ENCODE results near the gene SEMA4A.
"Not testable (repeated sequence)": the region's sequence is repeated elsewhere in the genome, so short reads cannot be mapped to it uniquely, and the experiment has no call there.

Gene SEMA4A

DNA sequence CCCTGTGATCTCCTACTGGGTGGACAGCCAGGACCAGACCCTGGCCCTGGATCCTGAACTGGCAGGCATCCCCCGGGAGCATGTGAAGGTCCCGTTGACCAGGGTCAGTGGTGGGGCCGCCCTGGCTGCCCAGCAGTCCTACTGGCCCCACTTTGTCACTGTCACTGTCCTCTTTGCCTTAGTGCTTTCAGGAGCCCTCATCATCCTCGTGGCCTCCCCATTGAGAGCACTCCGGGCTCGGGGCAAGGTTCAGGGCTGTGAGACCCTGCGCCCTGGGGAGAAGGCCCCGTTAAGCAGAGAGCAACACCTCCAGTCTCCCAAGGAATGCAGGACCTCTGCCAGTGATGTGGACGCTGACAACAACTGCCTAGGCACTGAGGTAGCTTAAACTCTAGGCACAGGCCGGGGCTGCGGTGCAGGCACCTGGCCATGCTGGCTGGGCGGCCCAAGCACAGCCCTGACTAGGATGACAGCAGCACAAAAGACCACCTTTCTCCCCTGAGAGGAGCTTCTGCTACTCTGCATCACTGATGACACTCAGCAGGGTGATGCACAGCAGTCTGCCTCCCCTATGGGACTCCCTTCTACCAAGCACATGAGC lies 23.3 kb downstream of the SEMA4A start:
- Histone ChIP-seq H4K20me1 (ENCODE audit: insufficient read depth, low read length, poor library complexity, severe bottlenecking) (no peaks in the 10 kb centered on the region), H3K36me3 (ENCODE audit: insufficient read depth, low read length) (no peaks in the 10 kb centered on the region), H3K4me3 (ENCODE audit: low read length, poor library complexity, severe bottlenecking) (no peak overlapping the region), H3F3A (ENCODE audit: low read depth) (no peaks in the 10 kb centered on the region), H3K9me3 (ENCODE audit: insufficient read depth, low read depth, low read length) (no peaks in the 10 kb centered on the region), H3K79me2 (ENCODE audit: insufficient read depth, low read length) (no peaks in the 10 kb centered on the region), H3K9ac (ENCODE audit: low read depth, low read length, poor library complexity, severe bottlenecking) (no peak overlapping the region), H2AFZ (ENCODE audit: low read length) (no peak overlapping the region), H3K27me3 (ENCODE audit: insufficient read depth, low read length, poor library complexity, severe bottlenecking) (no peaks in the 10 kb centered on the region), H3K4me2 (ENCODE audit: low read depth, low read length, poor library complexity, severe bottlenecking) (no peak overlapping the region), H3K4me1 (ENCODE audit: insufficient read depth, low read length, poor library complexity, severe bottlenecking) (peaks cover 12% of the 10 kb centered on the region), H3K9me2 (replicated peaks; ENCODE audit: low read depth, low read length) (no peaks in the 10 kb centered on the region)
- no peak for TF ChIP-seq EZH2phosphoT487 (IDR thresholded peaks at IDR 0.05; ENCODE audit: borderline replicate concordance)
- TF ChIP-seq CTCF (conservative IDR thresholded peaks at IDR 0.05; ENCODE audit: low read length) = no peak

DNA sequence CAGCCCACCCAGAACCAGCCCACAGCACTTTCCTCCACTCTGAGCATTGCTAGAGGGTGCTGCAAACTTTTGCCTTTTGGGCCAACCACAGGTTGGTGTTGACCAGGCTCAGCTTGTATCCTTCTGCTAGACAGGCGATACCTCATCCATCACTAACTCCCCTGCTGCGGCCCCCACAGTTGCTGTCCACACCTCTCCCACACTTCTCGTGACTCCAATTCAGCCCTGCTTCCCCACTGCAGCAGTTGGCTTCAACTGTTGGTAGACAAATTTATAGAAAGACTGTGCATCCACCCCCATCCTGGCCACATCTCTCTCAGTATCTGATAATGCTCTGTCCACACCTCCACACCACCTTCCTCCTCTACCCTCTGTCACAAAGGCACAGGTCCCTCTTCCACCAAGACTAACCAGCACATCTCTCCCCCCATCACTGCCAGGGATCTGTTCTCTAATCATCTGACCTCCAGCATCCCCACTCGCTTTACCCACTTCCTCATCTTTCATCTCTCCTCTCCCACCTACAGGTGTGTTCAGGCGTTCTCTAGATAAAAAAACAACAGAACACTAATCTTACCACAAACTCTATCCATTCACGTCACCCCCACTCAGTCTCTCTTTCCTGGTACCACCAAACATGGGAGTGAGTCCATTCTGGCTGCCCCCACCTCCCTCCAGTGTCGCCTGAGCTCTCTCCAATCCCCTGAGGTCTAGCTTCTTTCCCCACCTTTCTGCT lies 24.7 kb downstream of the SEMA4A start:
- no peak overlapping the region for H3K4me3 ChIP-seq (ENCODE audit: low read length, poor library complexity, severe bottlenecking)
- H3K36me3 ChIP-seq (ENCODE audit: insufficient read depth, low read length) = no peaks in the 10 kb centered on the region
- H2AFZ ChIP-seq (ENCODE audit: low read length) = no peak overlapping the region
- no peaks in the 10 kb centered on the region for H3K9me3 ChIP-seq (ENCODE audit: insufficient read depth, low read depth, low read length)
- no peaks in the 10 kb centered on the region for H3K9me2 ChIP-seq (replicated peaks; ENCODE audit: low read depth, low read length)
- peak overlapping the region; percentile 21 for H3K4me2 ChIP-seq (ENCODE audit: low read depth, low read length, poor library complexity, severe bottlenecking)
- H3K79me2 ChIP-seq (ENCODE audit: insufficient read depth, low read length) = no peaks in the 10 kb centered on the region
- H3K4me1 ChIP-seq (ENCODE audit: insufficient read depth, low read length, poor library complexity, severe bottlenecking) = peaks cover 12% of the 10 kb centered on the region
- no peak overlapping the region for H3K9ac ChIP-seq (ENCODE audit: low read depth, low read length, poor library complexity, severe bottlenecking)
- no peak for TF ChIP-seq EZH2phosphoT487 (IDR thresholded peaks at IDR 0.05; ENCODE audit: borderline replicate concordance)
- TF ChIP-seq CTCF (conservative IDR thresholded peaks at IDR 0.05; ENCODE audit: low read length) = no peak
- H3K27me3 ChIP-seq (ENCODE audit: insufficient read depth, low read length, poor library complexity, severe bottlenecking) = no peaks in the 10 kb centered on the region
- H3F3A ChIP-seq (ENCODE audit: low read depth) = no peaks in the 10 kb centered on the region
- H4K20me1 ChIP-seq (ENCODE audit: insufficient read depth, low read length, poor library complexity, severe bottlenecking) = no peaks in the 10 kb centered on the region

GRCh38 chr1:156180471-156180870 lies 27.1 kb downstream of the SEMA4A start:
- Histone ChIP-seq H3K4me3 (ENCODE audit: low read length, poor library complexity, severe bottlenecking) (no peak overlapping the region), H3F3A (ENCODE audit: low read depth) (no peaks in the 10 kb centered on the region), H2AFZ (ENCODE audit: low read length) (no peak overlapping the region), H3K27me3 (ENCODE audit: insufficient read depth, low read length, poor library complexity, severe bottlenecking) (no peaks in the 10 kb centered on the region), H3K9me3 (ENCODE audit: insufficient read depth, low read depth, low read length) (no peaks in the 10 kb centered on the region), H4K20me1 (ENCODE audit: insufficient read depth, low read length, poor library complexity, severe bottlenecking) (no peaks in the 10 kb centered on the region), H3K9ac (ENCODE audit: low read depth, low read length, poor library complexity, severe bottlenecking) (no peak overlapping the region), H3K4me1 (ENCODE audit: insufficient read depth, low read length, poor library complexity, severe bottlenecking) (peaks cover 12% of the 10 kb centered on the region), H3K79me2 (ENCODE audit: insufficient read depth, low read length) (no peaks in the 10 kb centered on the region), H3K36me3 (ENCODE audit: insufficient read depth, low read length) (no peaks in the 10 kb centered on the region), H3K4me2 (ENCODE audit: low read depth, low read length, poor library complexity, severe bottlenecking) (no peak overlapping the region), H3K9me2 (replicated peaks; ENCODE audit: low read depth, low read length) (no peaks in the 10 kb centered on the region)
- no peak for TF ChIP-seq CTCF (conservative IDR thresholded peaks at IDR 0.05; ENCODE audit: low read length)
- TF ChIP-seq EZH2phosphoT487 (IDR thresholded peaks at IDR 0.05; ENCODE audit: borderline replicate concordance) = no peak

- not testable (repeated sequence) for H3K9me2 ChIP-seq (replicated peaks; ENCODE audit: low read depth, low read length); H3K9me3 ChIP-seq (ENCODE audit: insufficient read depth, low read depth, low read length); H2AFZ ChIP-seq (ENCODE audit: low read length); H3K27me3 ChIP-seq (ENCODE audit: insufficient read depth, low read length, poor library complexity, severe bottlenecking); H3F3A ChIP-seq (ENCODE audit: low read depth); H4K20me1 ChIP-seq (ENCODE audit: insufficient read depth, low read length, poor library complexity, severe bottlenecking); H3K36me3 ChIP-seq (ENCODE audit: insufficient read depth, low read length); H3K79me2 ChIP-seq (ENCODE audit: insufficient read depth, low read length); H3K9ac ChIP-seq (ENCODE audit: low read depth, low read length, poor library complexity, severe bottlenecking); H3K4me3 ChIP-seq (ENCODE audit: low read length, poor library complexity, severe bottlenecking); H3K4me2 ChIP-seq (ENCODE audit: low read depth, low read length, poor library complexity, severe bottlenecking)
- peaks cover 12% of the 10 kb centered on the region for H3K4me1 ChIP-seq (ENCODE audit: insufficient read depth, low read length, poor library complexity, severe bottlenecking)
Measured at GRCh38 chr1:156181391-156181924, 28.1 kb downstream of the SEMA4A start.

DNA sequence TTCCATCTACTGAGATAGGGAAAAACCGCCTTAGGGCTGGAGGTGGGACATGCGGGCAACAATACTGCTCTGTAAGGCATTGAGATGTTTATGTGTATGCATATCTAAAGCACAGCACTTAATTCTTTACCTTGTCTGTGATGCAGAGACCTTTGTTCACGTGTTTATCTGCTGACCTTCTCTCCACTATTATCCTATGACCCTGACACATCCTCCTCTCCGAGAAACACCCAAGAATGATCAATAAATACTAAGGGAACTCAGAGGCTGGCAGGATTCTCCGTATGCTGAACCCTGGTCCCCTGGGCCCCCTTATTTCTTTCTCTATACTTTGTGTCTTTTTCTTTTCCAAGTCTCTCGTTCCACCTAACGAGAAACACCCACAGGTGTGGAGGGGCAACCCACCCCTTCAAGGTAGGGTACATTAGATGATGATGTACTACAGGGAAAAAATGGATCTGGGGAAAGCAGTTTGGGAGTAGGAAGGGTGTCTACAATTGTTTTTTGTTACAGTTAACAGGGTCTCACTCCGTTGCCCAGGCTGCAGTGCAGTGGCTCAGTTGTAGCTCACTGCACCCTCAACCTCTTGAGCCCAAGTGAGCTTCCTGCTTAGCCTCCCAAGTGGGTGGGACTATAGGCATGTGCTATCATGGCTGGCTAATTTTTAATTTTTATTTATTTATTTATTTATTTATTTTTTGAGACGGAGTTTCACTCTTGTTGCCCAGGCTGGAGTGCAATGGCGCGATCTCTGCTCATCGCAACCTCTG lies 28.8 kb downstream of the SEMA4A start:
- H3K27me3 ChIP-seq (ENCODE audit: insufficient read depth, low read length, poor library complexity, severe bottlenecking); H3F3A ChIP-seq (ENCODE audit: low read depth); H3K9me3 ChIP-seq (ENCODE audit: insufficient read depth, low read depth, low read length); H3K9me2 ChIP-seq (replicated peaks; ENCODE audit: low read depth, low read length); H2AFZ ChIP-seq (ENCODE audit: low read length); H3K36me3 ChIP-seq (ENCODE audit: insufficient read depth, low read length); H3K9ac ChIP-seq (ENCODE audit: low read depth, low read length, poor library complexity, severe bottlenecking); H3K4me3 ChIP-seq (ENCODE audit: low read length, poor library complexity, severe bottlenecking); H3K4me2 ChIP-seq (ENCODE audit: low read depth, low read length, poor library complexity, severe bottlenecking); H3K79me2 ChIP-seq (ENCODE audit: insufficient read depth, low read length); H4K20me1 ChIP-seq (ENCODE audit: insufficient read depth, low read length, poor library complexity, severe bottlenecking): not testable (repeated sequence)
- H3K4me1 ChIP-seq (ENCODE audit: insufficient read depth, low read length, poor library complexity, severe bottlenecking) = peaks cover 12% of the 10 kb centered on the region

All from Loucy (cell line).